GM12878 (cell line): ENCODE data around the gene TMEM150C. TPM values are rescaled to one million over a fixed set of nuclear protein-coding genes. Genes with fewer than 3 reads are reported as not detected.

ENCODE experiments used
- polyA plus RNA-seq, 11 experiments: library from polyadenylated mRNA; depleted of rRNA in 4 of 11; unstranded in 6 of 11; stranded (reverse) in 5 of 11; fragments of >200 nt; fragmentation: Nextera tagmentation in 4 of 11; fragmentation: Illumina TruSeq in 1 of 11; extraction: Ambion mirVana in 4 of 11; extraction: Trizol in 1 of 11; gene quantifications; 1 replicate in 1 of 11; 2 replicates in 10 of 11; pipeline versions ENCODE4 v1.2.1 to v1.2.3, GENCODE V29; 2011 to 2016; ENCODE audit warnings: inconsistent platforms in 2 of 11, missing spikeins in 2 of 11, low read depth in 1 of 11
- total RNA-seq, 4 experiments: library from RNA; depleted of rRNA in 3 of 4; stranded (reverse); fragments of >200 nt in 3 of 4; fragmentation: Illumina TruSeq in 1 of 4; extraction: Trizol in 1 of 4; gene quantifications; 2 replicates each; pipeline versions ENCODE4 v1.2.1 to v1.2.3, GENCODE V29; 2013 to 2021

TMEM150C gene
- total and polyA plus RNA-seq, 10 of the 15 experiments (the other 5 are each of a cell fraction or from before 2014, with no cell fraction given), result 0.04 to 0.78 (median 0.13) TPM; not detected in 2

Other genes starting within 250 kb of the TMEM150C start
- 76.6 and 85.1 TPM in 2 replicates for gene HNRNPD, start 188.0 kb downstream of the TMEM150C start, total RNA-seq (2014; rRNA removed)
- 94.6 and 107 TPM in 2 replicates for gene HNRNPD, start 188.0 kb downstream of the TMEM150C start, total RNA-seq (2014; rRNA removed; fragmentation: Illumina TruSeq; extraction: Trizol)
- gene HNRNPD, start 188.0 kb downstream of the TMEM150C start, total RNA-seq (2021), result 310 and 343 TPM in 2 replicates
- gene HNRNPD, start 188.0 kb downstream of the TMEM150C start, polyA plus RNA-seq (2011; rRNA removed), result 147 and 165 TPM in 2 replicates
- gene HNRNPD, start 188.0 kb downstream of the TMEM150C start, polyA plus RNA-seq (2014; fragmentation: Illumina TruSeq; extraction: Trizol), result 882 and 1,219 TPM in 2 replicates
- gene HNRNPD, start 188.0 kb downstream of the TMEM150C start, polyA plus RNA-seq (2014; fragmentation: Nextera tagmentation; extraction: Ambion mirVana), result 100 to 1,000 TPM; 183 to 313 TPM
- gene HNRNPD, start 188.0 kb downstream of the TMEM150C start, polyA plus RNA-seq (2014; rRNA removed), result 218 and 247 TPM in 2 replicates
- gene HNRNPD, start 188.0 kb downstream of the TMEM150C start, polyA plus RNA-seq (2016; fragmentation: Nextera tagmentation; extraction: Ambion mirVana), result 100 to 1,000 TPM; 390 to 455 TPM
- gene HNRNPDL, start 131.5 kb downstream of the TMEM150C start, total RNA-seq (2014; rRNA removed), result 227 and 277 TPM in 2 replicates
- 418 and 442 TPM in 2 replicates for gene HNRNPDL, start 131.5 kb downstream of the TMEM150C start, total RNA-seq (2014; rRNA removed; fragmentation: Illumina TruSeq; extraction: Trizol)
- gene HNRNPDL, start 131.5 kb downstream of the TMEM150C start, total RNA-seq (2021), result 314 and 323 TPM in 2 replicates
- 385 and 621 TPM in 2 replicates for gene HNRNPDL, start 131.5 kb downstream of the TMEM150C start, polyA plus RNA-seq (2011; rRNA removed)
- 437 and 523 TPM in 2 replicates for gene HNRNPDL, start 131.5 kb downstream of the TMEM150C start, polyA plus RNA-seq (2014; fragmentation: Illumina TruSeq; extraction: Trizol)
- gene HNRNPDL, start 131.5 kb downstream of the TMEM150C start, polyA plus RNA-seq (2014; fragmentation: Nextera tagmentation; extraction: Ambion mirVana), result 100 to 1,000 TPM; 281 to 367 TPM
- gene HNRNPDL, start 131.5 kb downstream of the TMEM150C start, polyA plus RNA-seq (2014; rRNA removed), result 429 and 510 TPM in 2 replicates
- 100 to 1,000 TPM; 217 to 233 TPM for gene HNRNPDL, start 131.5 kb downstream of the TMEM150C start, polyA plus RNA-seq (2016; fragmentation: Nextera tagmentation; extraction: Ambion mirVana)
- gene ENOPH1, start 131.4 kb downstream of the TMEM150C start, total RNA-seq (2014; rRNA removed), result 47.4 and 52.2 TPM in 2 replicates
- gene ENOPH1, start 131.4 kb downstream of the TMEM150C start, total RNA-seq (2014; rRNA removed; fragmentation: Illumina TruSeq; extraction: Trizol), result 51.1 and 54.5 TPM in 2 replicates
- 45.1 and 46.1 TPM in 2 replicates for gene ENOPH1, start 131.4 kb downstream of the TMEM150C start, total RNA-seq (2021)
- 24.4 and 32.2 TPM in 2 replicates for gene ENOPH1, start 131.4 kb downstream of the TMEM150C start, polyA plus RNA-seq (2011; rRNA removed)
- 61.2 and 78.4 TPM in 2 replicates for gene ENOPH1, start 131.4 kb downstream of the TMEM150C start, polyA plus RNA-seq (2014; fragmentation: Illumina TruSeq; extraction: Trizol)
- 10 to 100 TPM; 37.4 to 43.1 TPM for gene ENOPH1, start 131.4 kb downstream of the TMEM150C start, polyA plus RNA-seq (2014; fragmentation: Nextera tagmentation; extraction: Ambion mirVana)
- 41.3 and 44.1 TPM in 2 replicates for gene ENOPH1, start 131.4 kb downstream of the TMEM150C start, polyA plus RNA-seq (2014; rRNA removed)
- gene ENOPH1, start 131.4 kb downstream of the TMEM150C start, polyA plus RNA-seq (2016; fragmentation: Nextera tagmentation; extraction: Ambion mirVana), result 10 to 100 TPM; 81.1 to 83.6 TPM
- gene SCD5, start 236.8 kb upstream of the TMEM150C start, total RNA-seq (2014; rRNA removed), result 6.3 and 7.9 TPM in 2 replicates
- 4.0 and 4.5 TPM in 2 replicates for gene SCD5, start 236.8 kb upstream of the TMEM150C start, total RNA-seq (2014; rRNA removed; fragmentation: Illumina TruSeq; extraction: Trizol)
- gene SCD5, start 236.8 kb upstream of the TMEM150C start, total RNA-seq (2021), result 5.7 and 6.2 TPM in 2 replicates
- 14.6 and 15.0 TPM in 2 replicates for gene SCD5, start 236.8 kb upstream of the TMEM150C start, polyA plus RNA-seq (2011; rRNA removed)
- 4.8 and 5.9 TPM in 2 replicates for gene SCD5, start 236.8 kb upstream of the TMEM150C start, polyA plus RNA-seq (2014; fragmentation: Illumina TruSeq; extraction: Trizol)
- 1 to 10 TPM; 2.4 to 3.5 TPM for gene SCD5, start 236.8 kb upstream of the TMEM150C start, polyA plus RNA-seq (2014; fragmentation: Nextera tagmentation; extraction: Ambion mirVana)
- gene SCD5, start 236.8 kb upstream of the TMEM150C start, polyA plus RNA-seq (2014; rRNA removed), result 4.0 and 4.5 TPM in 2 replicates
- 1 to 10 TPM; 2.6 to 3.0 TPM for gene SCD5, start 236.8 kb upstream of the TMEM150C start, polyA plus RNA-seq (2016; fragmentation: Nextera tagmentation; extraction: Ambion mirVana)